Caco-2 (cell line): Measurements from ENCODE around the gene SCAF8. TPM values are rescaled to one million over a fixed set of nuclear protein-coding genes. Genes with fewer than 3 reads are reported as not detected.

Source experiments
- BruUV-seq: library from RNA; stranded (reverse); fragments of 400-500 nt; replicated peaks from 2 replicates; lab custom pipeline; 2021; lab: Mats Ljungman, UMichigan
- CTCF ChIA-PET: fragments of 300-600 bp; sonication (Branson Sonifier 250); formaldehyde crosslinking; loops from one replicate; lab custom pipeline; 2022; ENCODE audit warnings: antibody characterized with exemption; lab: Charles Lee
- POLR2A ChIA-PET: fragments of 300-600 bp; sonication (Branson Sonifier 250); formaldehyde crosslinking; loops from one replicate; lab custom pipeline; 2022; ENCODE audit warnings: antibody characterized with exemption; lab: Charles Lee
- DNase-seq, 2 experiments: peaks; one replicate each; pipeline versions ENCODE4 v3.0.0 to v3.0.0-alpha.2; 2020 to 2022
- H3K27me3 ChIP-seq: replicated peaks from 2 replicates; pipeline ENCODE4 v1.6.0; 2011; ENCODE audit warnings: low read length; ENCODE audit not compliant: control insufficient read depth, insufficient read depth
- H3K36me3 ChIP-seq: 2 replicates; pipeline ENCODE4 v1.5.1; 2011; ENCODE audit warnings: low read length; ENCODE audit not compliant: control insufficient read depth, insufficient read depth
- H3K4me1 ChIP-seq: fragments of 250-450 bp; sonication (Bioruptor Pico); 2 replicates; pipeline ENCODE4 v1.5.1; 2020; ENCODE audit warnings: mild to moderate bottlenecking
- H3K4me3 ChIP-seq: 2 replicates; pipeline ENCODE4 v1.5.1; 2011; ENCODE audit warnings: low read depth, mild to moderate bottlenecking, control low read depth, low read length
- H3K9me3 ChIP-seq: fragments of 250-450 bp; sonication (Bioruptor Pico); 2 replicates; pipeline ENCODE4 v1.5.1; 2020; ENCODE audit warnings: mild to moderate bottlenecking, moderate library complexity
- H3K27ac Mint-ChIP-seq: one replicate; pipeline ENCODE4 v1.8.0; 2022; ENCODE audit warnings: mixed read lengths; ENCODE audit not compliant: unreplicated experiment
- H3K27me3 Mint-ChIP-seq: one replicate; pipeline ENCODE4 v1.8.0; 2022; ENCODE audit warnings: mixed read lengths; ENCODE audit not compliant: insufficient read depth, unreplicated experiment
- H3K36me3 Mint-ChIP-seq: one replicate; pipeline ENCODE4 v1.8.0; 2022; ENCODE audit warnings: mild to moderate bottlenecking, mixed read lengths; ENCODE audit not compliant: insufficient read depth, unreplicated experiment
- H3K4me1 Mint-ChIP-seq: one replicate; pipeline ENCODE4 v1.8.0; 2022; ENCODE audit warnings: low read depth, mixed read lengths; ENCODE audit not compliant: unreplicated experiment
- H3K4me3 Mint-ChIP-seq: one replicate; pipeline ENCODE4 v1.8.0; 2022; ENCODE audit warnings: mild to moderate bottlenecking, moderate library complexity, mixed read lengths; ENCODE audit not compliant: unreplicated experiment
- H3K9me3 Mint-ChIP-seq: one replicate; pipeline ENCODE4 v1.8.0; 2022; ENCODE audit warnings: mixed read lengths; ENCODE audit not compliant: unreplicated experiment
- CTCF ChIP-seq, 2 experiments: fragments of 200-600 bp in 1 of 2; IDR thresholded peaks; 1 replicate in 1 of 2; 2 replicates in 1 of 2; pipeline versions ENCODE4 v1.5.1 to v1.8.0; 2011 to 2022; ENCODE audit warnings: antibody characterized with exemption in 1 of 2, control low read depth in 1 of 2, inconsistent platforms in 1 of 2, low read depth in 1 of 2, low read length in 1 of 2, mild to moderate bottlenecking in 1 of 2, moderate library complexity in 1 of 2; ENCODE audit not compliant: insufficient read depth in 1 of 2, severe bottlenecking in 1 of 2, unreplicated experiment in 1 of 2
- intact Hi-C: fragments of 100-400 bp; cut with micrococcal nuclease; formaldehyde crosslinking; loops from one replicate; pipeline ENCODE4 v1.10.0; 2022; ENCODE audit not compliant: unreplicated experiment
- total RNA-seq: library from RNA; stranded (reverse); gene quantifications from 2 replicates; pipeline ENCODE4 v1.2.3, GENCODE V29; 2022

Gene SCAF8
- total RNA-seq, 1 experiment from 2014 or later: 45.2 TPM

DNA sequence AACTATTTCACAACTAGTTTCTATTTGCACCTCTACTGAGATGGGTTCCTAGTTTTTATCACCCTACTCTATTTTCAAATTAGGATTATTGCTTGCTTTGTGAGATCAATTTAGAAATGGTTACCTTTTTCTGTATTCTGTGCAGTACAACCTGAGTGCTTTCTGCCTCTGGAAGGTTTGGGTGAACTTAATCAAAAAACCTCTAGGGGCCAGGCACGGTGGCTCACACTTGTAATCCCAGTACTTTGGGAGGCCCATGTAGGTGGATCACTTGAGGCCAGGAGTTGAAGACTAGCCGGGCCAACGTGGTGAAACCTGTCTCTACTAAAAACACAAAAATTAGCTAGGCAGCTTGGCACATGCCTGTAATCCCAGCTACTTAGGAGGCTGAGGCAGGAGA is 63.3 kb downstream of the SCAF8 start:
- ChIA-PET POLR2A (no interaction called here), CTCF (no interaction called here)

GRCh38 chr6:154797857-154798256 is 64.6 kb downstream of the SCAF8 start:
- Mint-ChIP-seq H3K9me3 (no peaks in the 10 kb centered on the region), H3K27me3 (no peaks in the 10 kb centered on the region), H3K27ac (peak overlapping the region; percentile 42), H3K4me3 (no peak overlapping the region), H3K36me3 (peaks cover 75% of the 10 kb centered on the region), H3K4me1 (peaks cover 18% of the 10 kb centered on the region)
- Histone ChIP-seq H3K36me3 (no peaks in the 10 kb centered on the region; the same call in 1 of the 2 replicates), H3K4me1 (0 out of 2 replicates have a peak, but pooled peaks cover 7% of the 10 kb centered on the region), H3K9me3 (no peaks in the 10 kb centered on the region), H3K4me3 (no peak overlapping the region), H3K27me3 (no peaks in the 10 kb centered on the region)
- DNase-seq: no peak
- intact Hi-C loops: no loop called here
- no TSS peak for BruUV-seq
- ChIA-PET POLR2A (no interaction called here), CTCF (no interaction called here)
- TF ChIP-seq CTCF (IDR thresholded peaks at IDR 0.05; ENCODE audit: insufficient read depth in 1 of 2, low read depth in 1 of 2, low read length in 1 of 2, severe bottlenecking in 1 of 2, unreplicated experiment in 1 of 2): no peak

More for the DNA sequence above, 63.3 kb downstream of the SCAF8 start:
- no peak for TF ChIP-seq CTCF (IDR thresholded peaks at IDR 0.05; ENCODE audit: insufficient read depth in 1 of 2, low read depth in 1 of 2, low read length in 1 of 2, severe bottlenecking in 1 of 2, unreplicated experiment in 1 of 2)
- H3K4me3 ChIP-seq: no peak overlapping the region
- intact Hi-C loops: no loop called here
- Mint-ChIP-seq H3K27me3 (no peaks in the 10 kb centered on the region), H3K4me1 (peaks cover 18% of the 10 kb centered on the region), H3K36me3 (peaks cover 84% of the 10 kb centered on the region), H3K9me3 (no peaks in the 10 kb centered on the region), H3K4me3 (no peak overlapping the region), H3K27ac (no peak overlapping the region)
- no peak for DNase-seq
- no peaks in the 10 kb centered on the region; the same call in 1 of the 2 replicates for H3K36me3 ChIP-seq
- no TSS peak for BruUV-seq
- H3K4me1 ChIP-seq: 0 out of 2 replicates have a peak, but pooled peaks cover 7% of the 10 kb centered on the region
- no peaks in the 10 kb centered on the region for H3K27me3 ChIP-seq
- H3K9me3 ChIP-seq: no peaks in the 10 kb centered on the region

GRCh38 chr6:154800338-154800737 is 67.1 kb downstream of the SCAF8 start:
- no peaks in the 10 kb centered on the region for H3K27me3 ChIP-seq
- POLR2A ChIA-PET: no interaction called here
- no peak for DNase-seq
- no TSS peak for BruUV-seq
- Mint-ChIP-seq H3K4me1 (peaks cover 18% of the 10 kb centered on the region), H3K4me3 (no peak overlapping the region), H3K27ac (no peak overlapping the region), H3K27me3 (no peaks in the 10 kb centered on the region), H3K36me3 (peaks cover 59% of the 10 kb centered on the region), H3K9me3 (no peaks in the 10 kb centered on the region)
- TF ChIP-seq CTCF (IDR thresholded peaks at IDR 0.05; ENCODE audit: insufficient read depth in 1 of 2, low read depth in 1 of 2, low read length in 1 of 2, severe bottlenecking in 1 of 2, unreplicated experiment in 1 of 2): no peak
- no peaks in the 10 kb centered on the region; the same call in 1 of the 2 replicates for H3K36me3 ChIP-seq
- H3K4me1 ChIP-seq: 0 out of 2 replicates have a peak, but pooled peaks cover 7% of the 10 kb centered on the region
- intact Hi-C loops: no loop called here
- CTCF ChIA-PET: no interaction called here
- no peaks in the 10 kb centered on the region for H3K9me3 ChIP-seq
- H3K4me3 ChIP-seq: no peak overlapping the region
